ENCODE results near the gene PNPLA3. TPM values are rescaled to one million over a fixed set of nuclear protein-coding genes. Genes with fewer than 3 reads are reported as not detected.

Gene PNPLA3
- total RNA-seq, 1 experiment from 2014 or later = 17.5 TPM

DNA sequence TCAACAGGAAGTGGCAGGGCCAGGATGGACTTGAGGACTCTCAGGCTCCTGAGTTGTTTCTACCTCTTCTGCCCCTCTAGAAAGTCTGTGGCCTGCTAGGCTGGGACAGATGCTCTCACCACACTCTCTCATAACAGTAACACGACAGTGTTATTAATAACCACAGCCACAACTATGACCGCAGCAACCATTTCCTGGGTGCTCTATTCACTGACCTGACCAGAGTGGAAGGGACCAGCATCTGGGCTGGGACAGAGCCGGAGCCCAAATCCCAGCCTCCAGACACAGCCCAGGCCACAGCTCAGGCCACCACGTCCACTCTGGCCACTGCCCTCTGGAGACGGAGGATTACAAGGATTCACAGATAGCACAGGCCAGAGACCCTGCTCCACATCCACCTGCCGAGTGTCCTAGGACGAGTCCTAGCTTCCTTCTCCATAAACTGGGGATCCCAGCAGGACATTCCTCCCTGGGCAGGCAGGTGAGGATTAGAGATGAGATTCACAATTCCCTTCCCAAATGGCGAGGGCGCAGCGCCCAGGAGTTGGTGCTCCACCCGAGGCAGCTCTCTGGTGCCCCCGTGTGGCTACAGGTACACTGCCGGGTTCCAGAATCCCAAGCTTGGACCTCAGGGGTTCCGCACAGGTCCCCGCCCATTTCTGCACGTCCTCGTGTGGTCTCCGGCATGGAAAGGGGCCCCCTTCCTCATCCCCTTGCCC, 38.8 kb upstream of the PNPLA3 start:
- no peak overlapping the region for H3K14ac ChIP-seq (ENCODE audit: insufficient read depth, low read length)
- no peak overlapping the region for H4K5ac ChIP-seq (ENCODE audit: insufficient read length, low read depth, low read length)
- no peak overlapping the region for H4K91ac ChIP-seq (ENCODE audit: insufficient read length, low read depth, low read length)
- no peak overlapping the region for H3T11ph ChIP-seq (ENCODE audit: low read length)
- H2AFZ ChIP-seq (ENCODE audit: low read length) = no peak overlapping the region
- H3K79me1 ChIP-seq (ENCODE audit: insufficient read depth, low read depth, low read length, poor library complexity, severe bottlenecking) = no peaks in the 10 kb centered on the region
- no peak overlapping the region for H2BK120ac ChIP-seq (ENCODE audit: low read depth, low read length, poor library complexity, severe bottlenecking)
- H2BK15ac ChIP-seq (ENCODE audit: low read depth, low read length) = no peak overlapping the region
- H3K23me2 ChIP-seq (ENCODE audit: insufficient read length, low read depth, low read length, poor library complexity, severe bottlenecking) = no peaks in the 10 kb centered on the region
- H3K18ac ChIP-seq (ENCODE audit: insufficient read length, low read depth, low read length) = no peak overlapping the region
- peaks cover 3% of the 10 kb centered on the region for H3K27me3 Mint-ChIP-seq (ENCODE audit: low read depth)
- no peak overlapping the region for H3K4me2 ChIP-seq (ENCODE audit: insufficient read depth, insufficient read length, low read length)
- no peak overlapping the region for H3K23ac ChIP-seq (ENCODE audit: insufficient read length, low read depth, low read length)
- no peak overlapping the region for H2AK5ac ChIP-seq (ENCODE audit: insufficient read length, low read length)
- H4K20me1 ChIP-seq (ENCODE audit: control insufficient read depth, insufficient read depth, insufficient read length) = no peaks in the 10 kb centered on the region
- H3K79me2 ChIP-seq (ENCODE audit: insufficient read depth, low read length) = no peaks in the 10 kb centered on the region
- no peak overlapping the region for H3K27ac Mint-ChIP-seq
- peaks cover 5 to 13% (median 8%) of the 10 kb centered on the region in 3 experiments; a peak in 5 of 7 replicates for H3K36me3 Mint-ChIP-seq (ENCODE audit: insufficient read depth in 1 of 3, low read depth in 3 of 3)
- H4K8ac ChIP-seq (replicated peaks; ENCODE audit: insufficient read length, low read depth, low read length) = no peak overlapping the region
- H3K27me3 ChIP-seq (ENCODE audit: insufficient read depth, low read length) = no peaks in the 10 kb centered on the region
- peaks cover 7% of the 10 kb centered on the region in 2 experiments for H3K4me1 Mint-ChIP-seq
- H2BK12ac ChIP-seq (ENCODE audit: insufficient read length, low read depth, low read length) = no peak overlapping the region
- no peak overlapping the region for H3K56ac ChIP-seq (ENCODE audit: insufficient read length, low read depth, low read length)
- no CpG with 5 or more reads among the region's 18 CpGs for WGBS (ENCODE audit: extremely low coverage, insufficient read length, low lambda C conversion rate)
- H3K4me1 ChIP-seq (ENCODE audit: insufficient read depth, low read length) = no peaks in the 10 kb centered on the region
- no peak overlapping the region for H3K4ac ChIP-seq (ENCODE audit: low read depth, low read length)
- no peak overlapping the region for H2BK5ac ChIP-seq (ENCODE audit: insufficient read length, low read length)
- no peak overlapping the region for H3K27ac ChIP-seq (ENCODE audit: insufficient read length, low read depth, low read length)
- H3K9ac ChIP-seq (ENCODE audit: extremely low read depth, insufficient read length, low read length) = no peak overlapping the region
- H2BK20ac ChIP-seq (ENCODE audit: low read depth, low read length, poor library complexity, severe bottlenecking) = no peak overlapping the region
- no peaks in the 10 kb centered on the region for H3K9me3 Mint-ChIP-seq
- H3K4me3 Mint-ChIP-seq = no peak overlapping the region
- H3K9me3 ChIP-seq (ENCODE audit: control insufficient read depth, low read depth, low read length) = no peaks in the 10 kb centered on the region
- TF ChIP-seq, protein P1, sequence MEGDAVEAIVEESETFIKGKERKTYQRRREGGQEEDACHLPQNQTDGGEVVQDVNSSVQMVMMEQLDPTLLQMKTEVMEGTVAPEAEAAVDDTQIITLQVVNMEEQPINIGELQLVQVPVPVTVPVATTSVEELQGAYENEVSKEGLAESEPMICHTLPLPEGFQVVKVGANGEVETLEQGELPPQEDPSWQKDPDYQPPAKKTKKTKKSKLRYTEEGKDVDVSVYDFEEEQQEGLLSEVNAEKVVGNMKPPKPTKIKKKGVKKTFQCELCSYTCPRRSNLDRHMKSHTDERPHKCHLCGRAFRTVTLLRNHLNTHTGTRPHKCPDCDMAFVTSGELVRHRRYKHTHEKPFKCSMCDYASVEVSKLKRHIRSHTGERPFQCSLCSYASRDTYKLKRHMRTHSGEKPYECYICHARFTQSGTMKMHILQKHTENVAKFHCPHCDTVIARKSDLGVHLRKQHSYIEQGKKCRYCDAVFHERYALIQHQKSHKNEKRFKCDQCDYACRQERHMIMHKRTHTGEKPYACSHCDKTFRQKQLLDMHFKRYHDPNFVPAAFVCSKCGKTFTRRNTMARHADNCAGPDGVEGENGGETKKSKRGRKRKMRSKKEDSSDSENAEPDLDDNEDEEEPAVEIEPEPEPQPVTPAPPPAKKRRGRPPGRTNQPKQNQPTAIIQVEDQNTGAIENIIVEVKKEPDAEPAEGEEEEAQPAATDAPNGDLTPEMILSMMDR (conservative IDR thresholded peaks at IDR 0.05) = peak; percentile 94
- peak; percentile 87 for DNase-seq
